Esophagus squamous epithelium (tissue), 5 donors: ENCODE results near the gene LSM3. TPM values are rescaled to one million over a fixed set of nuclear protein-coding genes. Genes with fewer than 3 reads are reported as not detected.

Experiments used
- DNase-seq: peaks from one replicate; lab custom pipeline; 2025; lab: John Stamatoyannopoulos, UW
- H3K27ac ChIP-seq, 4 donors: fragments of 200-600 bp; sonication (generic); one replicate each; pipeline ENCODE4 v1.5.1; 2016 to 2019; ENCODE audit warnings: mild to moderate bottlenecking in 1 of 4
- H3K27me3 ChIP-seq, 4 donors: fragments of 200-600 bp; sonication (generic); 1 replicate in 3 of 4; 2 replicates in 1 of 4; pipeline versions ENCODE4 v1.5.1 to v1.6.0; 2017 to 2021; ENCODE audit warnings: antibody characterized with exemption in 1 of 4
- H3K36me3 ChIP-seq, 3 donors: fragments of 200-600 bp; sonication (generic); one replicate each; pipeline ENCODE4 v1.5.1; 2016 to 2019
- H3K4me1 ChIP-seq, 3 donors: fragments of 200-600 bp; sonication (generic); one replicate each; pipeline ENCODE4 v1.5.1; 2017 to 2019
- H3K4me3 ChIP-seq, 4 donors: fragments of 200-600 bp; sonication (generic); 1 replicate in 3 of 4; 2 replicates in 1 of 4; pipeline ENCODE4 v1.5.1; 2016 to 2019; ENCODE audit warnings: mild to moderate bottlenecking in 2 of 4, moderate library complexity in 1 of 4
- H3K9me3 ChIP-seq, 3 donors: fragments of 200-600 bp; sonication (generic); one replicate each; pipeline ENCODE4 v1.5.1; 2016 to 2019
- POLR2A ChIP-seq, 4 donors: fragments of 450-650 bp; IDR thresholded peaks; one replicate each; pipeline ENCODE4 v1.6.1; 2017; ENCODE audit warnings: antibody characterized with exemption in 4 of 4, mild to moderate bottlenecking in 4 of 4, moderate library complexity in 3 of 4
- WGBS, 2 donors: methylation state at CpG; one replicate each; pipeline ENCODE4 v1.1.5; 2018; 5-methylcytosine and 5-hydroxymethylcytosine counted together
- intact Hi-C: fragments of 100-400 bp; cut with DNase I; formaldehyde crosslinking; loops from one replicate; pipeline ENCODE4 v1.15.0; 2022
- total RNA-seq, 4 donors: library from RNA; depleted of rRNA; stranded (reverse); fragments of >200 nt; gene quantifications; one replicate each; pipeline ENCODE4 v1.1.0, GENCODE V29; 2016
- TF ChIP-seq, protein P1 (sequence below), 6 experiments: fragments of 450-650 bp in 4 of 6; fragments of 200-600 bp in 2 of 6; sonication (generic) in 2 of 6; IDR thresholded peaks; one replicate each; pipeline ENCODE4 v1.5.1; 2016 to 2019; ENCODE audit warnings: antibody characterized with exemption in 6 of 6, mild to moderate bottlenecking in 4 of 6, moderate library complexity in 4 of 6
- donor health status: DM: yes; HTN: yes; CAD: no.

Gene LSM3
- total RNA-seq, 4 donors from 2014 or later, result 6.3 to 21.5 (median 13.7) TPM

DNA sequence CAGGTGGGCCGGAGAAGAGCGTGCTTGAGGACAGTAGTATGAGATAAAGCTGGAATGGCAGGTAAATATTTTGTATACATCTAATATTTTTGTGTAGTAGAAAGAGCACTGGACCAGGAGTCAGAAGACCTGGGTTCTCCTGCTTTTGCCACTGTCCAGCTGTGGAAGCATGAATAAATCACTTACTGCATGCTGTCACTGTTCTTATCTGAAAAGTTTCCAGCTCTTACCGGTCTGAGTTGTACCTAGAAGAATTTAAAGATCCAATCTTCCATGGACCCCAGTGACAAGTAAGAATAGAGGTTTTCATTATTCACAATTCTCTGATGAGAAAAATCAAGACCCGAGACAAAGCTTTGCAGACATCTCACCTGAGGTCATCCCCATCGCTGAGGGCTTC lies 6.1 kb upstream of the LSM3 start:
- no peak overlapping the region for H3K27ac ChIP-seq
- DNase-seq, result no peak
- no peaks in the 10 kb centered on the region for H3K27me3 ChIP-seq
- peaks cover 26 to 55% (median 39%) of the 10 kb centered on the region in 3 donors for H3K36me3 ChIP-seq
- TF ChIP-seq POLR2A (IDR thresholded peaks at IDR 0.05), result no peak
- TF ChIP-seq, protein P1, sequence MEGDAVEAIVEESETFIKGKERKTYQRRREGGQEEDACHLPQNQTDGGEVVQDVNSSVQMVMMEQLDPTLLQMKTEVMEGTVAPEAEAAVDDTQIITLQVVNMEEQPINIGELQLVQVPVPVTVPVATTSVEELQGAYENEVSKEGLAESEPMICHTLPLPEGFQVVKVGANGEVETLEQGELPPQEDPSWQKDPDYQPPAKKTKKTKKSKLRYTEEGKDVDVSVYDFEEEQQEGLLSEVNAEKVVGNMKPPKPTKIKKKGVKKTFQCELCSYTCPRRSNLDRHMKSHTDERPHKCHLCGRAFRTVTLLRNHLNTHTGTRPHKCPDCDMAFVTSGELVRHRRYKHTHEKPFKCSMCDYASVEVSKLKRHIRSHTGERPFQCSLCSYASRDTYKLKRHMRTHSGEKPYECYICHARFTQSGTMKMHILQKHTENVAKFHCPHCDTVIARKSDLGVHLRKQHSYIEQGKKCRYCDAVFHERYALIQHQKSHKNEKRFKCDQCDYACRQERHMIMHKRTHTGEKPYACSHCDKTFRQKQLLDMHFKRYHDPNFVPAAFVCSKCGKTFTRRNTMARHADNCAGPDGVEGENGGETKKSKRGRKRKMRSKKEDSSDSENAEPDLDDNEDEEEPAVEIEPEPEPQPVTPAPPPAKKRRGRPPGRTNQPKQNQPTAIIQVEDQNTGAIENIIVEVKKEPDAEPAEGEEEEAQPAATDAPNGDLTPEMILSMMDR (IDR thresholded peaks at IDR 0.05), result no peak
- no peaks in the 10 kb centered on the region for H3K9me3 ChIP-seq
- intact Hi-C loops, result loop anchor here (10.0 kb wide), 1 partner anchor 278 kb away; no protein-coding TSS in a partner anchor
- WGBS, 2 donors, result 90 to 93% methylated on average over 5 of the region's 5 CpGs
- H3K4me1 ChIP-seq, result peaks cover 8 to 34% (median 25%) of the 10 kb centered on the region in 3 donors
- H3K4me3 ChIP-seq, result no peak overlapping the region

DNA sequence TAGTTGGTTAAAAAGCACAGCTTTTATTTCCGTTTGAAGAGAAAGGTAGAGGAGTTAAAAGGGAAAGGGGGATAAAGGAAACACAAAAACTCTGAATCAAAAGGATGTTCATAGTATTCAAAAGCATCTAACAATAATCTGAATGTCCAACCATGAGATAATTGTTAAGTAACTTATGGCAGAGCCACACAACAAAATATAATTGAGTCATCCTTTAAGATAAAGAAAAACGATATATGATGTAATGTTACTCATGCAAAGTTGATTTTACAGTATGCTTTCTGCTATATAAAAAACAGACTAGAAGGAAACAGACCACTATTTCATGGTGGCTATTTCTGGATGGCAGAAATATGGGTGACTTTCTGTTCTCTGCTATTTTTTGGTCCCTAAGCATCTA lies 4.1 kb upstream of the LSM3 start:
- TF ChIP-seq POLR2A (IDR thresholded peaks at IDR 0.05), result no peak
- TF ChIP-seq, protein P1 (IDR thresholded peaks at IDR 0.05), result no peak
- Histone ChIP-seq H3K27me3 (no peaks in the 10 kb centered on the region), H3K9me3 (no peaks in the 10 kb centered on the region), H3K36me3 (peaks cover 17 to 35% (median 30%) of the 10 kb centered on the region in 3 donors), H3K4me3 (no peak overlapping the region), H3K27ac (no peak overlapping the region), H3K4me1 (peaks cover 11 to 44% (median 31%) of the 10 kb centered on the region in 3 donors)
- WGBS, 2 donors, result 46 to 62% methylated on average over 2 of the region's 2 CpGs
- DNase-seq, result no peak
- intact Hi-C loops, result loop anchor here (10.0 kb wide), 1 partner anchor 280 kb away; no protein-coding TSS in a partner anchor

DNA sequence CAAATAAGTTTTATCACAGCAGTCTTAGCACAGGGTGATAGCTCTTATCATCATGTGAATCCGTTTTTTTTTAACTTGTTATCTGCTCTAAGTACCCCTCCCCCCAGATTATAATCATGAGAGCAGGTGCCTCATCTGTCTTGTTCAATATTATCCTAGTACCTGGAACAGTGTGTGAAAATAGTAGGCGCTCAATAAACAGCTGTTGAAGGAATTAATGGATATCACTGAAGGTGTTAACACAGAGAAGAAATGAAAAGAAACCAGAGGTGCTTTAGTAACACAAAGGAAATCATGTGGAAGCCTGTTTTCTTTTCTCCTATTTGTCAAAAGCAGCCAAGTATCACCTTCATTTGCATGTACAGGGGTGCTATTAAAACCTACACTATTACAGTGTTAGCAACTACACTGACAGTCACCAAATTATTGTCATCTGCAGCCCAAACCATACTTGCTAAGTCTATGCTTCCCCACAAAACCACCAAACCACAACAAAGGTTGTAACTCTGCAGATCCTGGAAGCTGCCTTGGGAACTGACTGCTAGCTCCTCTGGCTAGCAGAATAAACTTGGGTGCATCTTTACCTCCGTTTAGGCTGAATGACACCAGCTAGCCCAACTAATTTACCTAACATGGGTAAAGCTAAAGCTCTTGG lies 3.1 kb upstream of the LSM3 start:
- H3K36me3 ChIP-seq, result peaks cover 17 to 25% (median 20%) of the 10 kb centered on the region in 3 donors
- H3K27ac ChIP-seq, result peak overlapping the region in 1 of 4 donors; percentile 9
- no peak for DNase-seq
- no peak for TF ChIP-seq POLR2A (IDR thresholded peaks at IDR 0.05)
- TF ChIP-seq, protein P1 (IDR thresholded peaks at IDR 0.05), result no peak
- H3K27me3 ChIP-seq, result no peaks in the 10 kb centered on the region
- peaks cover 11 to 55% (median 35%) of the 10 kb centered on the region in 3 donors for H3K4me1 ChIP-seq
- intact Hi-C loops, result loop anchor here (10.0 kb wide), 1 partner anchor 281 kb away; no protein-coding TSS in a partner anchor
- 27 to 33% methylated on average over 3 of the region's 3 CpGs for WGBS, 2 donors
- H3K4me3 ChIP-seq, result no peak overlapping the region
- H3K9me3 ChIP-seq, result no peaks in the 10 kb centered on the region

DNA sequence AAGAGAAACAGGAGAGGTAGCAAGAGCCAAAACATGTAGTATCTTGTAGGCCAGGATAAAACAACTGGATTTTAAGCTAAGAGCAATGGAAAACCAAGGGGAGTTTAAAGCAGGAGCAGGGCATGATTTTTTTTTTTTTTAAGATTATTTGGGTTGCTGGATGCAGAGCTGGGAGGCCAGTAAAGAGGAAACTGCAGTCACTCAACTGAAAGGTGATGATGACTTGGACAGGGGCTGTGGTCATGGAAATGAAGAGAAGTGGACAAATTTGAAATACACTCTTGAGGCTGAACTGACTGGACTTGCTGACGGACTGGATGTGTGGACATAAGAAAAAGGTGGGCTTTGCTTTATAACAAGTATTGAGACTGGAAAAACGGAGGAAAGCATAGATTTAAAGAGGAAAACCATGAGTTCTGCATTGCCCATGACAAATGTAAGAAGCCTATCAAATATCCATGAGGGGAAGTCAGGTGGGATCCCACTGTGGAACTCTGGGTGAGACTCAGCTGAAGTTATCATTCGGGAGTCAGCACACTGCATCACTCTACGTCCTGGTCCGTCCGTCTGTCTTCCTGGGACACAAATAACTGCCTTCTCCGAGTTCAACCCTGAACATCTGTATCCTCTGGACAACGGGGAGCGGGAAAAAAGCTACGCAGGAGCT lies 904 bp upstream of the LSM3 start:
- no peaks in the 10 kb centered on the region for H3K27me3 ChIP-seq
- DNase-seq, result no peak
- TF ChIP-seq, protein P1 (IDR thresholded peaks at IDR 0.05), result no peak
- no peak for TF ChIP-seq POLR2A (IDR thresholded peaks at IDR 0.05)
- H3K4me1 ChIP-seq, result peaks cover 11 to 74% (median 44%) of the 10 kb centered on the region in 3 donors
- peak overlapping the region; percentile 72 to 93 (median 81) for H3K4me3 ChIP-seq
- 3 to 7% methylated on average over 4 to 6 of the region's 10 CpGs for WGBS, 2 donors
- peak overlapping the region; percentile 93 to 98 (median 97) for H3K27ac ChIP-seq
- no peaks in the 10 kb centered on the region for H3K9me3 ChIP-seq
- intact Hi-C loops, result loop anchor here (10.0 kb wide), 1 partner anchor 283 kb away; no protein-coding TSS in a partner anchor
- peaks cover 2 to 18% (median 3%) of the 10 kb centered on the region in 3 donors for H3K36me3 ChIP-seq

DNA sequence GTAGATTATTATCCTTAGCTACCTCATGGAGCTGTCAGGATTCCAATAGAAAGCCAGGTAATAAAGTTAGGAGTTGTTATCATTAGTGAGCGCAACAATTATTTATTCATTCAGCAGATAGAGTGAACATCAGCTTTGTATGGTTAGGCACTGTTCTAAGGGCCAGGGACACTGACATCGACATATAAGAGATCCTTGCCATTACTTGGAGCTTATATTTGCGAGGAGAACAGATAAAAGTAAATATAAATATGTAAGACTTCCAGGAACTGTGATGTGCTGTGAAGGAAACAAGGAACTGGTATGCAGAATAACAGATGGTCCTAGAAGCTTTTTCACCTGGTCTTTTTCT lies 473 bp downstream of the LSM3 start:
- H3K27ac ChIP-seq, result peak overlapping the region; percentile 93 to 98 (median 97)
- peaks cover 0 to 21% (median 3%) of the 10 kb centered on the region in 3 donors for H3K36me3 ChIP-seq
- peak overlapping the region; percentile 72 to 93 (median 81) for H3K4me3 ChIP-seq
- TF ChIP-seq POLR2A (IDR thresholded peaks at IDR 0.05), result no peak
- TF ChIP-seq, protein P1 (IDR thresholded peaks at IDR 0.05), result no peak
- H3K4me1 ChIP-seq, result peaks cover 11 to 88% (median 45%) of the 10 kb centered on the region in 3 donors
- WGBS, 2 donors, result 4 to 8% methylated on average over 3 of the region's 3 CpGs
- H3K27me3 ChIP-seq, result no peaks in the 10 kb centered on the region
- intact Hi-C loops, result loop anchor here (10.0 kb wide), 1 partner anchor 284 kb away; no protein-coding TSS in a partner anchor
- H3K9me3 ChIP-seq, result no peaks in the 10 kb centered on the region
- no peak for DNase-seq
